ENCODE measurements around the gene ZBTB44.

ZBTB44 gene

DNA sequence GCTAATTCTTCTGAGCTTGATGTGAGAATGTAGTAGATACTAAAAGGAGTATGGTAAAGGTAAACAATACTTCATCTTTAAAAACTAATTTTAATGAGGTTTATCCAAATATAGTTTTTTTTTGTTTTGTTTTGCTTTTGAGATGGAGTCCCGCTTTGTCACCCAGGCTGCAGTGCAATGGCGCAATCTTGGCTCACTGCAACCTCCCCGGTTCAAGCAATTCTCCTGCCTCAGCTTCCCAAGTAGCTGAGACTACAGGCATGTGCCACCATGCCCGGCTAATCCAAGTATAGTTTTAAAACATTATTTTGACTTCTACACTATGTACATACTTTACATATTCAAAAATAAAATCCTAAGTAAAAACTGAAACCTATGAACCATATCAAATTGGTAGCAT lies 4.1 kb downstream of the ZBTB44 start:
- H3K4me3 ChIP-seq (ENCODE audit: insufficient read depth in 1 of 2, low read depth in 1 of 2, low read length in 2 of 2), result no peak overlapping the region
- no peaks in the 10 kb centered on the region for H3K9me3 ChIP-seq (ENCODE audit: control insufficient read depth, low read length)
- no peak overlapping the region for H3K23ac ChIP-seq (ENCODE audit: low read length in 2 of 2)
- no peak overlapping the region for H2BK120ac ChIP-seq (ENCODE audit: low read depth, low read length)
- H3K14ac ChIP-seq (ENCODE audit: low read length in 2 of 2), result no peak overlapping the region
- 87% methylated on average over 3 of the region's 4 CpGs for WGBS
- H4K8ac ChIP-seq (ENCODE audit: low read length), result no peak overlapping the region
- no peak overlapping the region for H3K18ac ChIP-seq (ENCODE audit: low read depth in 1 of 2, low read length in 2 of 2)
- H3K79me1 ChIP-seq (replicated peaks; ENCODE audit: low read length, poor library complexity, severe bottlenecking), result peaks cover 17% of the 10 kb centered on the region
- no peak overlapping the region for H3K4ac ChIP-seq (ENCODE audit: low read depth in 1 of 2, low read length in 2 of 2)
- no peak overlapping the region for H4K91ac ChIP-seq (ENCODE audit: low read length)
- H3K36me3 ChIP-seq (ENCODE audit: control insufficient read depth in 1 of 2, insufficient read depth in 2 of 2, low read depth in 1 of 2, low read length in 2 of 2), result peaks cover 3 to 4% of the 10 kb centered on the region in 2 experiments
- no peak overlapping the region for H2AFZ ChIP-seq (ENCODE audit: low read depth, low read length)
- H2BK15ac ChIP-seq (ENCODE audit: low read depth, poor library complexity, severe bottlenecking), result no peak overlapping the region
- no peak overlapping the region for H2BK5ac ChIP-seq (ENCODE audit: low read depth, low read length, poor library complexity, severe bottlenecking)
- H3K4me1 ChIP-seq (ENCODE audit: control insufficient read depth, insufficient read depth, low read depth, low read length), result peaks cover 10% of the 10 kb centered on the region
- no peak overlapping the region for H3K27ac ChIP-seq (ENCODE audit: low read length, poor library complexity, severe bottlenecking)
- no peak overlapping the region for H2AK5ac ChIP-seq (ENCODE audit: low read length, severe bottlenecking)
- no peak overlapping the region for H3K9ac ChIP-seq (ENCODE audit: low read length)
- H3K4me2 ChIP-seq (ENCODE audit: low read length, poor library complexity, severe bottlenecking), result no peak overlapping the region
- DNase-seq, result no peak
- no peak overlapping the region for H2BK12ac ChIP-seq (ENCODE audit: low read length in 2 of 2)
- H3K27me3 ChIP-seq (ENCODE audit: control insufficient read depth in 1 of 2, insufficient read depth in 1 of 2, low read length in 2 of 2), result no peaks in the 10 kb centered on the region

DNA sequence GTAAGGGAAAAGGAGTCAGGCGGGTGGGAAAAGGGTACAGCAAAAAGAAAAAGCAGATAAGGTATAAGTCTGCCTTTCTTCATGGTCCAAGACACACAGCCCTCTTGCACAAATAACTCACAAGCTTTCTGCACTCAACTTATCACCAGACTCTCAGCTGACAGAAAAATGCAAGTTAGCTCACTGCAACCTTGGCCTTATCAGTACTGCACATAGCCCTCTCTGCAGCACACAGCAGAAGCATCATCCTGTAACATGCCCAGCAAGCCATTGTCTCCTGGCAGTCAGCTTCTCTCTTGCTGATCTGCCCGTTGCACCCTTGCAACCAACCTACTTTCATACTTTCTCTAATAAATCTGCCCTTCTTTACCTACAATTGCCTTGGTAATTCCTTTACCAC lies 5.8 kb downstream of the ZBTB44 start:
- Histone ChIP-seq H3K79me1 (replicated peaks; ENCODE audit: low read length, poor library complexity, severe bottlenecking) (peaks cover 11% of the 10 kb centered on the region), H3K4me3 (ENCODE audit: insufficient read depth in 1 of 2, low read depth in 1 of 2, low read length in 2 of 2) (no peak overlapping the region), H3K9me3 (ENCODE audit: control insufficient read depth, low read length) (no peaks in the 10 kb centered on the region), H2BK120ac (ENCODE audit: low read depth, low read length) (no peak overlapping the region), H3K18ac (ENCODE audit: low read depth in 1 of 2, low read length in 2 of 2) (no peak overlapping the region), H2AK5ac (ENCODE audit: low read length, severe bottlenecking) (no peak overlapping the region), H3K36me3 (ENCODE audit: control insufficient read depth in 1 of 2, insufficient read depth in 2 of 2, low read depth in 1 of 2, low read length in 2 of 2) (peaks cover 3 to 4% of the 10 kb centered on the region in 2 experiments), H3K27ac (ENCODE audit: low read length, poor library complexity, severe bottlenecking) (no peak overlapping the region), H4K91ac (ENCODE audit: low read length) (no peak overlapping the region), H3K27me3 (ENCODE audit: control insufficient read depth in 1 of 2, insufficient read depth in 1 of 2, low read length in 2 of 2) (no peaks in the 10 kb centered on the region), H3K4me2 (ENCODE audit: low read length, poor library complexity, severe bottlenecking) (no peak overlapping the region), H3K23ac (ENCODE audit: low read length in 2 of 2) (no peak overlapping the region), H4K8ac (ENCODE audit: low read length) (no peak overlapping the region), H2AFZ (ENCODE audit: low read depth, low read length) (no peak overlapping the region), H3K4me1 (ENCODE audit: control insufficient read depth, insufficient read depth, low read depth, low read length) (peaks cover 6% of the 10 kb centered on the region), H3K4ac (ENCODE audit: low read depth in 1 of 2, low read length in 2 of 2) (no peak overlapping the region), H3K9ac (ENCODE audit: low read length) (no peak overlapping the region), H2BK5ac (ENCODE audit: low read depth, low read length, poor library complexity, severe bottlenecking) (no peak overlapping the region), H3K14ac (ENCODE audit: low read length in 2 of 2) (no peak overlapping the region), H2BK15ac (ENCODE audit: low read depth, poor library complexity, severe bottlenecking) (no peak overlapping the region), H2BK12ac (ENCODE audit: low read length in 2 of 2) (no peak overlapping the region)
- DNase-seq, result no peak
- WGBS, result 97% methylated on average over 1 of the region's 2 CpGs

DNA sequence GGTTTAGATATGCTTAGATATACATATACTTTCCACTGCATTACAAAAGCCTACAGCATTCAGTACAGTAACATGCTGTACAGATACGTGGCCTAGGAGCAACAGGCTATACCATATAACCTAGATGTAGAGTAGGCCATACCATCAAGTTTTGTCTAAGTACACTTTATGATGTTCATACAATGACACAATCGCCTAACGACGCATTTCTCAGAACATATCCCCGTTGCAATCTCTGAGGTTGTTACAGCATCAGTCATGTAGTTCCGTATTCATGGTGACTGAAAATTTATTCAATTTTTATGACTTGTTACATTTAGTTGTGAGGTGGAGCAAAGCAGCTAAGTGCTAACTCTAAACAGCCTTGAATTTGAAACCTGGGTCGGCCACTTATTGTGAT lies 6.7 kb downstream of the ZBTB44 start:
- Histone ChIP-seq H4K8ac (ENCODE audit: low read length) (no peak overlapping the region), H2AFZ (ENCODE audit: low read depth, low read length) (no peak overlapping the region), H3K36me3 (ENCODE audit: control insufficient read depth in 1 of 2, insufficient read depth in 2 of 2, low read depth in 1 of 2, low read length in 2 of 2) (peaks cover 3 to 4% of the 10 kb centered on the region in 2 experiments), H3K4ac (ENCODE audit: low read depth in 1 of 2, low read length in 2 of 2) (no peak overlapping the region), H3K9me3 (ENCODE audit: control insufficient read depth, low read length) (no peaks in the 10 kb centered on the region), H3K79me1 (replicated peaks; ENCODE audit: low read length, poor library complexity, severe bottlenecking) (peaks cover 10% of the 10 kb centered on the region), H2BK5ac (ENCODE audit: low read depth, low read length, poor library complexity, severe bottlenecking) (no peak overlapping the region), H3K27ac (ENCODE audit: low read length, poor library complexity, severe bottlenecking) (no peak overlapping the region), H2BK12ac (ENCODE audit: low read length in 2 of 2) (no peak overlapping the region), H3K27me3 (ENCODE audit: control insufficient read depth in 1 of 2, insufficient read depth in 1 of 2, low read length in 2 of 2) (no peaks in the 10 kb centered on the region), H3K14ac (ENCODE audit: low read length in 2 of 2) (no peak overlapping the region), H3K23ac (ENCODE audit: low read length in 2 of 2) (no peak overlapping the region), H3K4me2 (ENCODE audit: low read length, poor library complexity, severe bottlenecking) (no peak overlapping the region), H4K91ac (ENCODE audit: low read length) (no peak overlapping the region), H3K4me1 (ENCODE audit: control insufficient read depth, insufficient read depth, low read depth, low read length) (peaks cover 6% of the 10 kb centered on the region), H2BK15ac (ENCODE audit: low read depth, poor library complexity, severe bottlenecking) (no peak overlapping the region), H3K9ac (ENCODE audit: low read length) (no peak overlapping the region), H2AK5ac (ENCODE audit: low read length, severe bottlenecking) (no peak overlapping the region), H2BK120ac (ENCODE audit: low read depth, low read length) (no peak overlapping the region), H3K4me3 (ENCODE audit: insufficient read depth in 1 of 2, low read depth in 1 of 2, low read length in 2 of 2) (no peak overlapping the region), H3K18ac (ENCODE audit: low read depth in 1 of 2, low read length in 2 of 2) (no peak overlapping the region)
- 95% methylated on average over 6 of the region's 7 CpGs for WGBS
- DNase-seq, result no peak

DNA sequence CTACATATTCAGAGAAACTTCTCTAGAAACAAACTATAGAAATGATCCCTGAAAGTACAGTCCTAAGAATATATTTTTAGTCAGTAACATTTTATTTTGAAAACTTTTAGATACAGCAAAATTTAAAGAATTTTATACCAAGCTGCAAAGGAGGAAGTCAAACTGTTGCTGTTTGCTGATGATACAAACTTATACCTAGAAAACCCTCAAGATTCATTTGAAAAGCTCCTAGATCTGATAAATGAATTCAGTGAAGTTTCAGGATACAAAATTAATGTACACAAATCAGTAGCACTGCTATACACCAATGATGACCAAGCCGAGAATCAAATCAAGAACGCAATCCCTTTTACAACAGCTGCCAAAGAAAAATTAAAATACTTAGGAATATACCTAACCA lies 10.1 kb downstream of the ZBTB44 start:
- Histone ChIP-seq H4K91ac (ENCODE audit: low read length) (no peak overlapping the region), H3K27me3 (ENCODE audit: control insufficient read depth in 1 of 2, insufficient read depth in 1 of 2, low read length in 2 of 2) (no peaks in the 10 kb centered on the region), H3K36me3 (ENCODE audit: control insufficient read depth in 1 of 2, insufficient read depth in 2 of 2, low read depth in 1 of 2, low read length in 2 of 2) (peaks cover 8 to 9% of the 10 kb centered on the region in 2 experiments), H3K14ac (ENCODE audit: low read length in 2 of 2) (no peak overlapping the region), H3K79me1 (replicated peaks; ENCODE audit: low read length, poor library complexity, severe bottlenecking) (peaks cover 18% of the 10 kb centered on the region), H3K4me1 (ENCODE audit: control insufficient read depth, insufficient read depth, low read depth, low read length) (peaks cover 4% of the 10 kb centered on the region), H3K4me2 (ENCODE audit: low read length, poor library complexity, severe bottlenecking) (no peak overlapping the region), H3K9ac (ENCODE audit: low read length) (no peak overlapping the region), H2BK120ac (ENCODE audit: low read depth, low read length) (no peak overlapping the region), H3K4ac (ENCODE audit: low read depth in 1 of 2, low read length in 2 of 2) (no peak overlapping the region), H3K27ac (ENCODE audit: low read length, poor library complexity, severe bottlenecking) (no peak overlapping the region), H3K18ac (ENCODE audit: low read depth in 1 of 2, low read length in 2 of 2) (no peak overlapping the region), H2BK5ac (ENCODE audit: low read depth, low read length, poor library complexity, severe bottlenecking) (no peak overlapping the region), H3K23ac (ENCODE audit: low read length in 2 of 2) (no peak overlapping the region), H2AK5ac (ENCODE audit: low read length, severe bottlenecking) (no peak overlapping the region), H2BK12ac (ENCODE audit: low read length in 2 of 2) (no peak overlapping the region), H2AFZ (ENCODE audit: low read depth, low read length) (no peak overlapping the region), H3K4me3 (ENCODE audit: insufficient read depth in 1 of 2, low read depth in 1 of 2, low read length in 2 of 2) (no peak overlapping the region), H2BK15ac (ENCODE audit: low read depth, poor library complexity, severe bottlenecking) (no peak overlapping the region), H4K8ac (ENCODE audit: low read length) (no peak overlapping the region), H3K9me3 (ENCODE audit: control insufficient read depth, low read length) (no peaks in the 10 kb centered on the region)
- DNase-seq, result no peak
- WGBS, result 94% methylated on average over 2 of the region's 2 CpGs

Measured in mesenchymal stem cell (in vitro differentiated cells and primary cell).